OCI-LY7 (cell line): Measurements from ENCODE around the gene ELF2. TPM values are rescaled to one million over a fixed set of nuclear protein-coding genes. Genes with fewer than 3 reads are reported as not detected.

Experiments
- BruUV-seq: library from RNA; stranded (reverse); fragments of 400-500 nt; replicated peaks from 2 replicates; lab custom pipeline; 2021; lab: Mats Ljungman, UMichigan
- CTCF ChIA-PET: fragments of 300-600 bp; sonication (Branson Sonifier 250); formaldehyde crosslinking; loops from one replicate; lab custom pipeline; 2022; ENCODE audit warnings: antibody characterized with exemption; ENCODE audit not compliant: unreplicated experiment; lab: Charles Lee
- POLR2A ChIA-PET: fragments of 300-600 bp; sonication (Branson Sonifier 250); formaldehyde crosslinking; loops from one replicate; lab custom pipeline; 2022; ENCODE audit warnings: antibody characterized with exemption; lab: Charles Lee
- DNase-seq: peaks from one replicate; pipeline ENCODE4 v3.0.0-alpha.2; 2015; ENCODE audit warnings: low spot score
- H2AFZ ChIP-seq: fragments of 200-600 bp; sonication (generic), shearing (Covaris generic); 2 replicates; pipeline ENCODE4 v1.6.1; 2014; ENCODE audit warnings: mild to moderate bottlenecking, antibody characterized with exemption, low read length, moderate library complexity
- H3K27ac ChIP-seq: fragments of 200-600 bp; sonication (generic); 2 replicates; pipeline ENCODE4 v1.5.1; 2014; ENCODE audit warnings: mixed run types, low read depth, mild to moderate bottlenecking, moderate library complexity, low read length, inconsistent platforms; ENCODE audit not compliant: poor library complexity, severe bottlenecking
- H3K36me3 ChIP-seq: fragments of 200-600 bp; sonication (generic); 2 replicates; pipeline ENCODE4 v1.6.1; 2014; ENCODE audit warnings: mild to moderate bottlenecking, antibody characterized with exemption, low read length, moderate library complexity, mixed read lengths; ENCODE audit not compliant: insufficient read depth
- H3K4me1 ChIP-seq: fragments of 200-600 bp; sonication (generic); 2 replicates; pipeline ENCODE4 v1.5.1; 2014; ENCODE audit warnings: mild to moderate bottlenecking, low read length; ENCODE audit not compliant: insufficient read depth, poor library complexity, severe bottlenecking
- H3K4me2 ChIP-seq: fragments of 200-600 bp; sonication (generic); 2 replicates; pipeline ENCODE4 v1.6.1; 2014; ENCODE audit warnings: mild to moderate bottlenecking, low read length
- H3K4me3 ChIP-seq: fragments of 200-600 bp; sonication (generic); 2 replicates; pipeline ENCODE4 v1.5.1; 2014; ENCODE audit warnings: mild to moderate bottlenecking, low read depth, low read length; ENCODE audit not compliant: poor library complexity, severe bottlenecking
- H3K79me2 ChIP-seq: fragments of 200-600 bp; sonication (generic); 2 replicates; pipeline ENCODE4 v1.6.1; 2016; ENCODE audit warnings: low read depth, mild to moderate bottlenecking, low read length, moderate library complexity, mixed read lengths; ENCODE audit not compliant: insufficient read depth
- H3K9me2 ChIP-seq: fragments of 200-600 bp; sonication (generic); 2 replicates; pipeline ENCODE4 v1.6.1; 2016; ENCODE audit warnings: mild to moderate bottlenecking, low read length, mixed read lengths; ENCODE audit not compliant: insufficient read depth
- H3K9me3 ChIP-seq: fragments of 200-600 bp; sonication (generic); 2 replicates; pipeline ENCODE4 v1.6.1; 2014; ENCODE audit warnings: mild to moderate bottlenecking, mixed run types, low read length, mixed read lengths
- H4K20me1 ChIP-seq: fragments of 200-600 bp; sonication (generic); 2 replicates; pipeline ENCODE4 v1.6.1; 2014; ENCODE audit warnings: mild to moderate bottlenecking, antibody characterized with exemption, low read length, moderate library complexity, mixed read lengths; ENCODE audit not compliant: insufficient read depth
- CTCF ChIP-seq: fragments of 200-600 bp; sonication (generic); conservative IDR thresholded peaks from 2 replicates; pipeline ENCODE4 v1.5.1; 2014; ENCODE audit warnings: mild to moderate bottlenecking, antibody characterized with exemption, low read length, moderate library complexity, mixed read lengths
- EZH2phosphoT487 ChIP-seq: fragments of 200-600 bp; sonication (generic); IDR thresholded peaks from 2 replicates; pipeline ENCODE4 v1.6.1; 2018; ENCODE audit warnings: low read depth, borderline replicate concordance, mild to moderate bottlenecking, mixed run types, antibody characterized with exemption, low read length, moderate library complexity, mixed read lengths
- intact Hi-C: fragments of 100-400 bp; cut with micrococcal nuclease; formaldehyde crosslinking; loops from one replicate; pipeline ENCODE4 v1.10.0; 2022; ENCODE audit not compliant: unreplicated experiment
- total RNA-seq, 2 experiments: library from RNA; depleted of rRNA in 1 of 2; stranded (reverse); fragments of >200 nt in 1 of 2; shearing (Covaris generic) in 1 of 2; gene quantifications; 2 replicates each; pipeline ENCODE4 v1.2.3, GENCODE V29; 2014 to 2022

ELF2 gene
- total RNA-seq, 2 experiments from 2014 or later, result 49.6 to 57.0 TPM

- no TSS peak for BruUV-seq
- Histone ChIP-seq H3K27ac (no peak overlapping the region), H3K4me2 (no peak overlapping the region), H3K9me2 (no peaks in the 10 kb centered on the region), H3K9me3 (0 out of 2 replicates have a peak, but pooled peaks cover 5% of the 10 kb centered on the region), H4K20me1 (no peaks in the 10 kb centered on the region), H3K36me3 (peaks cover 23% of the 10 kb centered on the region), H2AFZ (no peak overlapping the region), H3K79me2 (no peaks in the 10 kb centered on the region), H3K4me3 (no peak overlapping the region), H3K4me1 (no peaks in the 10 kb centered on the region)
- TF ChIP-seq EZH2phosphoT487 (no peak), CTCF (no peak)
- intact Hi-C loops, result no loop called here
- CTCF ChIA-PET, result no interaction called here
- POLR2A ChIA-PET, result interaction anchor here (0.6 kb wide), 1 partner anchor 135 kb away, joined by 3 read pairs; no protein-coding TSS in a partner anchor
- no peak for DNase-seq
These were observed 64.4 kb downstream of the ELF2 start for GRCh38 chr4:139112650-139113049.

GRCh38 chr4:139108567-139109128 is 68.4 kb downstream of the ELF2 start:
- POLR2A ChIA-PET, result interaction anchor here (0.6 to 2.2 kb wide), 5 partner anchors 16 to 318 kb away, joined by 3 to 8 read pairs (median 3); no protein-coding TSS in a partner anchor
- no peaks in the 10 kb centered on the region for H3K9me2 ChIP-seq
- no peak overlapping the region for H2AFZ ChIP-seq
- H3K27ac ChIP-seq, result no peak overlapping the region
- H3K79me2 ChIP-seq, result no peaks in the 10 kb centered on the region
- no peaks in the 10 kb centered on the region for H4K20me1 ChIP-seq
- no peak for DNase-seq
- H3K4me1 ChIP-seq, result no peaks in the 10 kb centered on the region
- no peaks in the 10 kb centered on the region for H3K36me3 ChIP-seq
- H3K4me2 ChIP-seq, result no peak overlapping the region
- intact Hi-C loops, result no loop called here
- H3K4me3 ChIP-seq, result no peak overlapping the region
- BruUV-seq, result no TSS peak
- CTCF ChIA-PET, result no interaction called here
- no peaks in the 10 kb centered on the region for H3K9me3 ChIP-seq
- TF ChIP-seq CTCF, result no peak
- no peak for TF ChIP-seq EZH2phosphoT487

- peaks cover 4% of the 10 kb centered on the region for H3K4me1 ChIP-seq
- ChIA-PET CTCF (no interaction called here), POLR2A (interaction anchor here (1.0 kb wide), 1 partner anchor 72 kb away, joined by 4 read pairs; no protein-coding TSS in a partner anchor)
- no peak overlapping the region for H3K4me3 ChIP-seq
- DNase-seq, result peak; percentile 90
- no peak for TF ChIP-seq EZH2phosphoT487
- TF ChIP-seq CTCF, result peak; percentile 97
- no peak overlapping the region for H3K4me2 ChIP-seq
- no peaks in the 10 kb centered on the region for H3K36me3 ChIP-seq
- H3K27ac ChIP-seq, result no peak overlapping the region
- H3K79me2 ChIP-seq, result peaks cover 4% of the 10 kb centered on the region; the same call in 1 of the 2 replicates
- H3K9me2 ChIP-seq, result no peaks in the 10 kb centered on the region
- no peaks in the 10 kb centered on the region for H3K9me3 ChIP-seq
- intact Hi-C loops, result loop anchor here (1.0 to 2.0 kb wide), 6 partner anchors 67 to 196 kb away; partner anchors contain the start of gene ELF2
- BruUV-seq, result no TSS peak
- H2AFZ ChIP-seq, result no peak overlapping the region
- peaks cover 5% of the 10 kb centered on the region; the same call in 1 of the 2 replicates for H4K20me1 ChIP-seq
These were observed 77.5 kb downstream of the ELF2 start for GRCh38 chr4:139099366-139099982.
